BE2C (cell line): ENCODE measurements around the gene RASA3.
A peak's percentile ranks its signal among the peaks of the same experiment; 100 is the strongest.

Experiments used
- DNase-seq: peaks from one replicate; pipeline ENCODE4 v3.0.0-alpha.2; 2020
- H3K27me3 ChIP-seq: fragments of 250-450 bp; sonication (Bioruptor Pico); 2 replicates; pipeline ENCODE4 v1.5.1; 2020; ENCODE audit warnings: mild to moderate bottlenecking
- H3K36me3 ChIP-seq: fragments of 250-450 bp; sonication (Bioruptor Pico); 2 replicates; pipeline ENCODE4 v1.5.1; 2020; ENCODE audit warnings: mild to moderate bottlenecking
- H3K4me1 ChIP-seq: fragments of 250-450 bp; sonication (Bioruptor Pico); 2 replicates; pipeline ENCODE4 v1.5.1; 2020
- H3K4me3 ChIP-seq: 2 replicates; pipeline ENCODE4 v1.5.1; 2011; ENCODE audit warnings: low read depth, low read length
- H3K9me3 ChIP-seq: fragments of 250-450 bp; sonication (Bioruptor Pico); 2 replicates; pipeline ENCODE4 v1.5.1; 2020
- CTCF ChIP-seq: IDR thresholded peaks from 2 replicates; pipeline ENCODE4 v1.5.1; 2012; ENCODE audit warnings: mild to moderate bottlenecking, low read depth, low read length

Gene RASA3

GRCh38 chr13:113969973-113970611 is 162.3 kb downstream of the RASA3 start:
- Histone ChIP-seq H3K27me3 (no peaks in the 10 kb centered on the region), H3K9me3 (no peaks in the 10 kb centered on the region; the same call in 1 of the 2 replicates), H3K4me1 (no peaks in the 10 kb centered on the region), H3K36me3 (peaks cover 8% of the 10 kb centered on the region), H3K4me3 (no peak overlapping the region)
- no peak for TF ChIP-seq CTCF
- no peak for DNase-seq

- TF ChIP-seq CTCF: no peak
- Histone ChIP-seq H3K4me3 (no peak overlapping the region), H3K36me3 (peaks cover 2% of the 10 kb centered on the region; the same call in 1 of the 2 replicates), H3K9me3 (no peaks in the 10 kb centered on the region; the same call in 1 of the 2 replicates), H3K27me3 (no peaks in the 10 kb centered on the region), H3K4me1 (no peaks in the 10 kb centered on the region)
- DNase-seq: peak; percentile 3
Measured at GRCh38 chr13:113969311-113969972, 163.0 kb downstream of the RASA3 start.

- TF ChIP-seq CTCF: peak; percentile 12; the same call in 1 of the 2 replicates
Measured at GRCh38 chr13:113968463-113969310, 163.7 kb downstream of the RASA3 start.

GRCh38 chr13:113967729-113968462 is 164.5 kb downstream of the RASA3 start:
- DNase-seq: peak; percentile 8
- no peak overlapping the region for H3K4me3 ChIP-seq
- no peaks in the 10 kb centered on the region for H3K4me1 ChIP-seq
- no peaks in the 10 kb centered on the region for H3K27me3 ChIP-seq
- no peak for TF ChIP-seq CTCF
- peaks cover 2% of the 10 kb centered on the region; the same call in 1 of the 2 replicates for H3K36me3 ChIP-seq
- H3K9me3 ChIP-seq: no peaks in the 10 kb centered on the region; the same call in 1 of the 2 replicates

More at GRCh38 chr13:113968463-113969310, 163.7 kb downstream of the RASA3 start:
- Histone ChIP-seq H3K27me3 (no peaks in the 10 kb centered on the region), H3K36me3 (peaks cover 2% of the 10 kb centered on the region; the same call in 1 of the 2 replicates), H3K4me3 (no peak overlapping the region), H3K4me1 (no peaks in the 10 kb centered on the region), H3K9me3 (no peaks in the 10 kb centered on the region; the same call in 1 of the 2 replicates)
- DNase-seq: peak; percentile 6

GRCh38 chr13:113967206-113967720 is 165.2 kb downstream of the RASA3 start:
- no peaks in the 10 kb centered on the region for H3K27me3 ChIP-seq
- peak; percentile 0 for DNase-seq
- H3K36me3 ChIP-seq: peaks cover 2% of the 10 kb centered on the region; the same call in 1 of the 2 replicates
- no peaks in the 10 kb centered on the region; the same call in 1 of the 2 replicates for H3K9me3 ChIP-seq
- no peak for TF ChIP-seq CTCF
- no peak overlapping the region for H3K4me3 ChIP-seq
- H3K4me1 ChIP-seq: no peaks in the 10 kb centered on the region
